OCI-LY3 (cell line): Measurements from ENCODE around the gene SCD5.

Source experiments
- CTCF ChIP-seq: fragments of 200-600, 300-600 bp; sonication (generic); IDR thresholded peaks from 2 replicates; pipeline ENCODE4 v1.5.1; 2014; ENCODE audit warnings: antibody characterized with exemption, low read length, low read depth
- EZH2phosphoT487 ChIP-seq: fragments of 200-600 bp; shearing (Covaris generic); IDR thresholded peaks from 2 replicates; pipeline ENCODE4 v1.6.1; 2018; ENCODE audit warnings: antibody characterized with exemption, mixed run types, low read depth

DNA sequence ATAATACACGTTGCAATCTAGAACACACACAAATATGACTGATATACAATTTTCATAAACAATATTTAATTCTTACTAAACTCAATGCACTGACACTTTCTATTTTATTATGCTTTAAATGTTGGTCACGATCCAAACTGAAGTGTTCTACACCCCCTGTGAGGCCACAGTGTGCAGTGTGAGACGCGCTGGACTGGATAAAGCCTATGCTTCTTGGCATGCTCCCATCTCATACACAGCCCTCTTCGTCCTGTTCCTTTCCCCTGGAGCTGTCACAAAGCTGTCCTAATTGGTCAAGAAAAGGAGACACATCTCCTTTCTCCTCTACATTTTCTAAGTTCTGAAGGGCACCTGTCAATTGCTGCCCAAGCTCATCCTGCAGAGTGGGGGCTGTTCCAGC, 72.0 kb downstream of the SCD5 start:
- TF ChIP-seq CTCF, result no peak
- no peak for TF ChIP-seq EZH2phosphoT487
